Prostate gland (tissue), 2 donors: ENCODE data around the gene MAPKAP1. TPM values are rescaled to one million over a fixed set of nuclear protein-coding genes. Genes with fewer than 3 reads are reported as not detected.
A peak's percentile ranks its signal among the peaks of the same experiment; 100 is the strongest.

Experiments
- DNase-seq: peaks from one replicate; pipeline ENCODE4 v3.0.0-alpha.2; 2019; ENCODE audit warnings: low spot score
- H3K27ac ChIP-seq, 2 donors: fragments of 200-600 bp; sonication (generic); 2 replicates each; pipeline ENCODE4 v1.5.1; 2017 to 2019
- H3K27me3 ChIP-seq: fragments of 200-600 bp; sonication (generic); replicated peaks from 2 replicates; pipeline ENCODE4 v1.5.1; 2019; ENCODE audit not compliant: insufficient read depth
- H3K36me3 ChIP-seq, 2 donors: fragments of 200-600 bp; sonication (generic); 1 replicate in 1 of 2; 2 replicates in 1 of 2; pipeline versions ENCODE4 v1.5.1 to v1.8.1; 2017 to 2019
- H3K4me1 ChIP-seq: fragments of 200-600 bp; sonication (generic); replicated peaks from 2 replicates; pipeline ENCODE4 v1.5.1; 2019
- H3K4me3 ChIP-seq, 2 donors: fragments of 200-600 bp; sonication (generic); 2 replicates each; pipeline ENCODE4 v1.5.1; 2017 to 2019
- H3K9me3 ChIP-seq: fragments of 200-600 bp; sonication (generic); 2 replicates; pipeline ENCODE4 v1.5.1; 2017
- CTCF ChIP-seq, 4 experiments: fragments of 200-600 bp in 2 of 4; fragments of 450-650 bp in 2 of 4; sonication (generic) in 2 of 4; IDR thresholded peaks; 1 replicate in 3 of 4; 2 replicates in 1 of 4; pipeline ENCODE4 v1.5.1; 2016 to 2019; ENCODE audit warnings: antibody characterized with exemption in 4 of 4, mild to moderate bottlenecking in 2 of 4, moderate library complexity in 2 of 4
- POLR2A ChIP-seq: fragments of 450-650 bp; IDR thresholded peaks from one replicate; pipeline ENCODE4 v1.6.1; 2016; ENCODE audit warnings: antibody characterized with exemption, mild to moderate bottlenecking
- POLR2AphosphoS5 ChIP-seq: sonication (generic); formaldehyde crosslinking; IDR thresholded peaks from one replicate; pipeline ENCODE4 v1.6.1; 2017; ENCODE audit warnings: antibody characterized with exemption
- WGBS: methylation state at CpG from one replicate; pipeline ENCODE4 v1.1.5; 2018; 5-methylcytosine and 5-hydroxymethylcytosine counted together
- intact Hi-C: fragments of 100-400 bp; cut with DNase I; formaldehyde crosslinking; loops from one replicate; pipeline ENCODE4 v1.14.2; 2022
- total RNA-seq, 2 donors: library from RNA; depleted of rRNA; stranded (reverse); fragments of >200 nt; gene quantifications; one replicate each; pipeline ENCODE4 v1.1.0, GENCODE V29; 2016

Gene MAPKAP1
- total RNA-seq, 2 donors from 2014 or later: 62.4 to 91.2 TPM

- DNase-seq: peak; percentile 61
- Histone ChIP-seq H3K27ac (peak overlapping the region; percentile 38 to 67), H3K27me3 (no peaks in the 10 kb centered on the region), H3K36me3 (no peaks in the 10 kb centered on the region), H3K9me3 (no peaks in the 10 kb centered on the region), H3K4me3 (peak overlapping the region; percentile 49 to 54), H3K4me1 (peaks cover 2% of the 10 kb centered on the region)
- intact Hi-C loops: loop anchor here (2.0 to 10.0 kb wide), 4 partner anchors 223 to 987 kb away; partner anchors contain the start of gene PBX3
- no peak for TF ChIP-seq POLR2A
- TF ChIP-seq CTCF (IDR thresholded peaks at IDR 0.05): peak; percentile 79 to 89 (median 84)
- no peak for TF ChIP-seq POLR2AphosphoS5
- 8% methylated on average over 87 of the region's 104 CpGs for WGBS
Observed at GRCh38 chr9:125407974-125408900, 298.8 kb downstream of the MAPKAP1 start.

GRCh38 chr9:125407432-125407973 lies 299.5 kb downstream of the MAPKAP1 start:
- WGBS: 42% methylated on average over 16 of the region's 17 CpGs
- no peak overlapping the region for H3K27ac ChIP-seq
- intact Hi-C loops: loop anchor here (2.0 to 10.0 kb wide), 3 partner anchors 337 to 987 kb away; partner anchors contain the start of gene PBX3

GRCh38 chr9:125406810-125407087 lies 300.3 kb downstream of the MAPKAP1 start:
- Histone ChIP-seq H3K36me3 (no peaks in the 10 kb centered on the region), H3K4me1 (peaks cover 2% of the 10 kb centered on the region), H3K9me3 (no peaks in the 10 kb centered on the region), H3K27ac (no peak overlapping the region), H3K4me3 (no peak overlapping the region), H3K27me3 (no peaks in the 10 kb centered on the region)
- TF ChIP-seq CTCF (IDR thresholded peaks at IDR 0.05): no peak
- no peak for TF ChIP-seq POLR2A
- no peak for TF ChIP-seq POLR2AphosphoS5
- 99% methylated on average over 13 of the region's 13 CpGs for WGBS
- no peak for DNase-seq
- intact Hi-C loops: loop anchor here (2.0 to 10.0 kb wide), 3 partner anchors 338 to 988 kb away; partner anchors contain the start of gene PBX3

More at GRCh38 chr9:125407432-125407973, 299.5 kb downstream of the MAPKAP1 start:
- peaks cover 2% of the 10 kb centered on the region for H3K4me1 ChIP-seq
- no peak for DNase-seq
- H3K9me3 ChIP-seq: no peaks in the 10 kb centered on the region
- no peaks in the 10 kb centered on the region for H3K36me3 ChIP-seq
- TF ChIP-seq POLR2A (no peak), CTCF (IDR thresholded peaks at IDR 0.05) (no peak)
- no peaks in the 10 kb centered on the region for H3K27me3 ChIP-seq
- peak overlapping the region; percentile 49 to 54 for H3K4me3 ChIP-seq

GRCh38 chr9:125405938-125406809 lies 300.8 kb downstream of the MAPKAP1 start:
- peaks cover 2% of the 10 kb centered on the region for H3K4me1 ChIP-seq
- no peak for DNase-seq
- no peak overlapping the region for H3K27ac ChIP-seq
- H3K27me3 ChIP-seq: no peaks in the 10 kb centered on the region
- H3K9me3 ChIP-seq: no peaks in the 10 kb centered on the region
- TF ChIP-seq POLR2A: no peak
- no peak for TF ChIP-seq POLR2AphosphoS5
- TF ChIP-seq CTCF (IDR thresholded peaks at IDR 0.05): no peak
- WGBS: 96% methylated on average over 15 of the region's 15 CpGs
- no peaks in the 10 kb centered on the region for H3K36me3 ChIP-seq
- no peak overlapping the region for H3K4me3 ChIP-seq
- intact Hi-C loops: loop anchor here (2.0 to 10.0 kb wide), 3 partner anchors 339 to 989 kb away; partner anchors contain the start of gene PBX3
